ENCODE results near the gene RHBG. TPM values are rescaled to one million over a fixed set of nuclear protein-coding genes. Genes with fewer than 3 reads are reported as not detected.

RHBG gene
- total RNA-seq, 1 experiment from 2014 or later = 4.0 TPM

DNA sequence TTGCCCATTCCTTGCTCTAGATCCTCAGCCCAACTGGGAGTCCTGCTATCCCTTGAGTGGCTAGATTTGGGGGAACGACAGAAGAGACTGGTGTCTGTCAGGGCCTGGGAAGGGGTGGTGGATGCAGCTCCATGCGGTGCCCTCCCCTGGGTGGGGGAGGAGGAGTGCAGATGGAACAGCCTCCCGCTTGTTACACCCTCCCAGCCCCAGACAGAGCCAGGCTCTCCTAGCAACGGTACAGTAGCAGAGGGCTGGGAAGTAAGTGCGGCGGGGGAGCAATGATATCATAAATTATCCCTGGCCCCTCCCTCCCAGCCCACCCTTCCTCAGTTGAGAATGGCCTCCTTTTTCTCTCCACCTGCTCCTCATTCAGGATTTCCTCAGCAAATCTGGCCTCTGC lies 37.2 kb downstream of the RHBG start:
- DNase-seq = no peak
- no peak overlapping the region for H2AFZ ChIP-seq
- TF ChIP-seq, protein P1, sequence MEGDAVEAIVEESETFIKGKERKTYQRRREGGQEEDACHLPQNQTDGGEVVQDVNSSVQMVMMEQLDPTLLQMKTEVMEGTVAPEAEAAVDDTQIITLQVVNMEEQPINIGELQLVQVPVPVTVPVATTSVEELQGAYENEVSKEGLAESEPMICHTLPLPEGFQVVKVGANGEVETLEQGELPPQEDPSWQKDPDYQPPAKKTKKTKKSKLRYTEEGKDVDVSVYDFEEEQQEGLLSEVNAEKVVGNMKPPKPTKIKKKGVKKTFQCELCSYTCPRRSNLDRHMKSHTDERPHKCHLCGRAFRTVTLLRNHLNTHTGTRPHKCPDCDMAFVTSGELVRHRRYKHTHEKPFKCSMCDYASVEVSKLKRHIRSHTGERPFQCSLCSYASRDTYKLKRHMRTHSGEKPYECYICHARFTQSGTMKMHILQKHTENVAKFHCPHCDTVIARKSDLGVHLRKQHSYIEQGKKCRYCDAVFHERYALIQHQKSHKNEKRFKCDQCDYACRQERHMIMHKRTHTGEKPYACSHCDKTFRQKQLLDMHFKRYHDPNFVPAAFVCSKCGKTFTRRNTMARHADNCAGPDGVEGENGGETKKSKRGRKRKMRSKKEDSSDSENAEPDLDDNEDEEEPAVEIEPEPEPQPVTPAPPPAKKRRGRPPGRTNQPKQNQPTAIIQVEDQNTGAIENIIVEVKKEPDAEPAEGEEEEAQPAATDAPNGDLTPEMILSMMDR (conservative IDR thresholded peaks at IDR 0.05) = no peak
- no peak for TF ChIP-seq EZH2 (IDR thresholded peaks at IDR 0.05; ENCODE audit: low read depth)
- no peaks in the 10 kb centered on the region for H4K20me1 ChIP-seq (ENCODE audit: insufficient read depth)
- H3K4me2 ChIP-seq = no peak overlapping the region
- POLR2A ChIA-PET (ENCODE audit: unreplicated experiment) = no interaction called here
- no peak overlapping the region for H3K4me3 ChIP-seq
- no peaks in the 10 kb centered on the region for H3K4me1 ChIP-seq (replicated peaks; ENCODE audit: insufficient read depth)
- H3K27me3 ChIP-seq (ENCODE audit: insufficient read depth, low read depth) = no peaks in the 10 kb centered on the region
- H3F3A ChIP-seq (ENCODE audit: insufficient read depth, low read depth) = peaks cover 13% of the 10 kb centered on the region; the same call in 1 of the 2 replicates
- intact Hi-C loops (cut with micrococcal nuclease; ENCODE audit: unreplicated experiment) = no loop called here
- CTCF ChIA-PET = no interaction called here
- no peaks in the 10 kb centered on the region for H3K79me2 ChIP-seq (ENCODE audit: low read depth)
- H3K36me3 ChIP-seq (ENCODE audit: low read depth) = no peaks in the 10 kb centered on the region
- H3K9me3 ChIP-seq (ENCODE audit: insufficient read depth, low read depth) = no peaks in the 10 kb centered on the region
- no peaks in the 10 kb centered on the region for H3K9me2 ChIP-seq (ENCODE audit: insufficient read depth)
- no TSS peak for BruUV-seq (replicated peaks)
- H3K27ac ChIP-seq = no peak overlapping the region

DNA sequence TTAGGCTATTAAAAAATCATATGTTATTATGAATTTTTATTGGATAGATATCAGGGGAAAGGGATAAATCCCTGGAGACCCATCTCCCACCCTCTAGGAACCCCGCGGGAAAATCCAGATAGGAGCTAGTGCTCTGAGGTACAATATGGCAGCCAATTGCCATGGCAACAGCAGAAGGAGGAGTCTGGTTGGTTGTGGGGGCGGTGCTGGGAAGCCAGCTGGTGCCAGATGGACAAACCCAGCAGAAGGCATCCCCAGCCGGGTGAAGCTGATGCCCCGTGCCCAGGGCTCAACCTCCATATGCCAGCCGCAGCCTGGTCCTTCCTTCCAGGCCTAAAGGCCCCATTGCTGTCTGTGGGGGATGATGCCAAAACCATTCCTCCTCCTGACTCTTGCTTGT lies 38.3 kb downstream of the RHBG start:
- no peaks in the 10 kb centered on the region for H3K79me2 ChIP-seq (ENCODE audit: low read depth)

DNA sequence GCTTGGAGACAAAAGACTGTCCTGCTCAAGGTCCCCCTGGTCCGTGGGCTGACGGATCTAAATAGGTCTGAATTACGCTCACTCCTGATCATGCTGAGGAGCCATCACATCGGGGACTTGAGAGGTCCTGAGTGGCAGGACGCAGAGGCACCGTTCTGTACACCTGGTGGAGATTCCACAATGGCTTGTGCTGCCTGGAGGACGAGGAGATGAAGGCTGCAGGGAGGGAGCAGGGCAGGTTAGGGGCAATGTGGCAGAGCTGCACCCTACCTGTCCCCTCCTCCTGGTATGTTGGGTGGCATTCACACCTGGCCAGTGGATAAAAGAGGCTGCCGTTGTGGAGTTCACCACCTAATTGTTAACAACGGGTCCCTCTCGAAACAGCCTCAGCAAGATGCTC lies 38.7 kb downstream of the RHBG start:
- H2AFZ ChIP-seq = no peak overlapping the region
- ChIA-PET CTCF (interaction anchor here (1.0 kb wide), 1 partner anchor 49 kb away, joined by 3 read pairs; no protein-coding TSS in a partner anchor), POLR2A (ENCODE audit: unreplicated experiment) (no interaction called here)
- peaks cover 4% of the 10 kb centered on the region; the same call in 1 of the 2 replicates for H3K36me3 ChIP-seq (ENCODE audit: low read depth)
- H3K9me3 ChIP-seq (ENCODE audit: insufficient read depth, low read depth) = no peaks in the 10 kb centered on the region
- TF ChIP-seq, protein P1 (conservative IDR thresholded peaks at IDR 0.05) = no peak
- no peak for TF ChIP-seq EZH2 (IDR thresholded peaks at IDR 0.05; ENCODE audit: low read depth)
- no peaks in the 10 kb centered on the region for H3K79me2 ChIP-seq (ENCODE audit: low read depth)
- BruUV-seq (replicated peaks) = no TSS peak
- H3K4me1 ChIP-seq (replicated peaks; ENCODE audit: insufficient read depth) = no peaks in the 10 kb centered on the region
- H3K27me3 ChIP-seq (ENCODE audit: insufficient read depth, low read depth) = no peaks in the 10 kb centered on the region
- no peak overlapping the region for H3K27ac ChIP-seq
- H4K20me1 ChIP-seq (ENCODE audit: insufficient read depth) = no peaks in the 10 kb centered on the region
- H3K9me2 ChIP-seq (ENCODE audit: insufficient read depth) = no peaks in the 10 kb centered on the region
- H3F3A ChIP-seq (ENCODE audit: insufficient read depth, low read depth) = peaks cover 5% of the 10 kb centered on the region; the same call in 1 of the 2 replicates
- H3K4me2 ChIP-seq = no peak overlapping the region
- intact Hi-C loops (cut with micrococcal nuclease; ENCODE audit: unreplicated experiment) = no loop called here
- no peak overlapping the region for H3K4me3 ChIP-seq
- DNase-seq = no peak

More for the DNA sequence above, 38.3 kb downstream of the RHBG start:
- Histone ChIP-seq H3K9me2 (ENCODE audit: insufficient read depth) (no peaks in the 10 kb centered on the region), H3K27ac (no peak overlapping the region), H3K27me3 (ENCODE audit: insufficient read depth, low read depth) (no peaks in the 10 kb centered on the region), H3K4me2 (no peak overlapping the region), H3K36me3 (ENCODE audit: low read depth) (no peaks in the 10 kb centered on the region; the same call in 1 of the 2 replicates), H3K4me3 (no peak overlapping the region), H2AFZ (no peak overlapping the region), H3K4me1 (replicated peaks; ENCODE audit: insufficient read depth) (no peaks in the 10 kb centered on the region), H3F3A (ENCODE audit: insufficient read depth, low read depth) (peaks cover 9% of the 10 kb centered on the region; the same call in 1 of the 2 replicates), H4K20me1 (ENCODE audit: insufficient read depth) (no peaks in the 10 kb centered on the region), H3K9me3 (ENCODE audit: insufficient read depth, low read depth) (no peaks in the 10 kb centered on the region)
- BruUV-seq (replicated peaks) = no TSS peak
- intact Hi-C loops (cut with micrococcal nuclease; ENCODE audit: unreplicated experiment) = no loop called here
- ChIA-PET CTCF (interaction anchor here (1.0 kb wide), 1 partner anchor 49 kb away, joined by 3 read pairs; no protein-coding TSS in a partner anchor), POLR2A (ENCODE audit: unreplicated experiment) (no interaction called here)
- DNase-seq = no peak
- TF ChIP-seq EZH2 (IDR thresholded peaks at IDR 0.05; ENCODE audit: low read depth) = no peak
- TF ChIP-seq, protein P1 (conservative IDR thresholded peaks at IDR 0.05) = no peak
